GM10847 (cell line): Measurements from ENCODE around the gene BMAL2.

Experiments used
- POLR2A ChIP-seq: IDR thresholded peaks from 2 replicates; pipeline ENCODE4 v1.6.1; 2011; ENCODE audit not compliant: insufficient read length; ENCODE audit errors: extremely low read depth

The BMAL2 gene

DNA sequence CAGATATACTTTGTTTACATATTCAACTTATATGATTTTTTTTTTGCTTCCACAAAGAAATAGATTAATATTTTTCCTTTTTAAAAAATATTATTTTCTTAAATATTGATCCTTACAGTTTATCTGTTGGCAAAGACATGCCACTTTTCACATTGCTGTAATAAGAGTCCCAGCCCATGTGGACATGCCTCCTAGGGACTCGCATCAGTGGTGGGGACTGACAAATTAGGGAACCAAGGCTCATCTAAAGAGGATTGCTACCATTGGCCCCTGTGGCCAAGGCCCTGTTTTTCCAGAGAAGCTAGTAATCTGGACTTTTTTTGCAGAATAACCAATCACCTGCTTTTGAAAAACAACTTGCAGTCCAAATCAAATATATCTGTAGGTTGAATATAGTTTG, 27.8 kb upstream of the BMAL2 start:
- TF ChIP-seq POLR2A, result no peak

DNA sequence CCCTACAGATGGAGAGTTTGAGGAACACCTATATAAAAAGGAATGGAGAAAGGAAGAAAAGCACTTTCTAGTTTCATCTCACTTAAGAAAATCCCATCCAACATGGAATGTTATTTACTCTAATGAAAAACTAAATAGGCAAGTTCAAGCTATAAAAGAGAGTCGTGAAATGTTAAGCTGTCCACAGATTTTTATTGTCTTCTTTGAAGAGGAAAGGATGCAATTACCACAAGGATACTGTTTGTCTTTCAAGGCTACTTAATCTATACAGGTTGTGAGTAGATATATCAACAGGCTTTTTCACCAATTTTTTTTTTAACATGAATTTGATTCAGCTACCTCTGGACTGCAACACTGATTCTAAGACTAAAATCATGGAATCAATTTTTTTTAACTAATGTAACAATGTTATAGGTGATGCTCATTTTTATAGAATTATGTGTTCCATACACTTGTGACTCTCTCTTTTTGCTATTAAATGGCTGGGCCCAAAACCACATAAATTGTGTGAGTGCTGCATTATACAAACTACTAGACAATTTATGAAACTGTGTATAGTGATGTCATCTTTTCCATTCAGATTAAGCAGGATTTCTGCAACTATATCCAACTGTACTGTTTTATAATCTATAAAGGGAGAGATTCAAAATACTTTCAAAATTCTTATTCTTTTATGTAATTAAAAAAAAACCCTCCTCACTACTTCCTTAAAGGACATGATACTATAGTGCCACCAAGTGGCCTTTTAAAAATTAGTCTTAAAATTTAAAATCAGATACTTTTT, 26.8 kb upstream of the BMAL2 start:
- no peak for TF ChIP-seq POLR2A

DNA sequence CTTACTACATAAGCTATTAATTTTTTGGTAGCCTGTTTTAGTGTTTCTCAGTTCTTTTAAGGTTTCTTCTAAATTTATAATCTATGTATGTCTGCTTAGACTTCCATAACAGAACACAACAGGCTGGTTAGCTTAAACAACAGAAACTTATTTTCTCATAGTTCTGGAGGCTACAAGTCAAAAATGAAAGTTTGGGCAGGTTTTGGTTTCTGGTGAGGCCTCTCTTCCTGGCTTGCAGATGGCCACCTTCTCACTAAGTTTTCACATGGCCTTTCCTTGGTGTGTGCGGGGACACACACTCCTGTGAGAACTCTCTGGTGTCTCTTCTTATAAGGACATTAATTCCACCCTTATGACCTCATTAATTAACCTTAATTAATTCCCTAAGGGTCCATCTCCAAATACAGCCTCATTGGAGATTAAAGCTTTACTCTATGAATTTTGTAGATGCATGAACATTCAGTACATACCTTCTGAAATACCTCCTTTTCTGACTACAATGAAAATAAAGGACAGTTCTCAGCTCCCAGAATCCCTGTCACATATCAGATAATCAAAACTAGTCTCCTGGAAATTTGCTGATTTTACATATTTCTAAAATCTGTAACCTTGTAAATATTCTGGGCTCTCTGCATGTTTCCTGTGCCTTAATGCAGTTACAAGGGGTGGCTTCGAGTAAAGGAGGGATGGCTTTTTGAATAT, 23.2 kb upstream of the BMAL2 start:
- no peak for TF ChIP-seq POLR2A

DNA sequence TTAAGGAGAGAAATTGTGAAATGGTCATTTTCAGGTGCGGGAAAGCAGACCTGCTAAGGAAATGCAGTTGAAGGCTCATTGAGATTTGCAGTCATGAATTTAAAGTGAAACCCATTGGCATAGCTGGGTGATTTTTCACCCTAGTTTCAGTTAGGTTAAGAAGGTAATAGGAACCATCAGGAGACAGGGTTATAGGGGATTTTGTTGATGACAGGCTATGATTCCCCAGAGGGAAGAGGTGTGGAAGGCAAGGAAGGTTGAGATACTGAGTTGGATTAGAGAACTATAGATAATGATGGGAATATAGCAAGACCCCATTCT, 22.7 kb upstream of the BMAL2 start:
- TF ChIP-seq POLR2A, result no peak

DNA sequence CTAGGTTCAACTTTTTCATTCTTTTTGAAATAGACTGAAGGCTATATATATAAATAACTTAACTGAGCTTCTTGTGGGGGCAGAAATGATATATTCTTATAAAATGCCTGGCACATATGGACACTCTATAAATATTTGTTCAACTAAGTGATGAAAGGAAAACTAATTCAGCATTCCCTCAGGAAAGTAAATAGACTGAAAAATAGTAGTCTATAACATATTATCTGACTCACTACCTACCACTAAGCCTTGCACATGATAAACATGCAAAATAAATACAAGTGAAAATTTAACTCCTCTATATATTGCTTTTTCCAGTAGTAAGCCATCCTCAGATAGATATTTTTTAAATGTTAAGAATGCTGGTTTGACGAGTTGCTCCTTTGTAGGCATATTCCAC, 15.7 kb upstream of the BMAL2 start:
- no peak for TF ChIP-seq POLR2A

DNA sequence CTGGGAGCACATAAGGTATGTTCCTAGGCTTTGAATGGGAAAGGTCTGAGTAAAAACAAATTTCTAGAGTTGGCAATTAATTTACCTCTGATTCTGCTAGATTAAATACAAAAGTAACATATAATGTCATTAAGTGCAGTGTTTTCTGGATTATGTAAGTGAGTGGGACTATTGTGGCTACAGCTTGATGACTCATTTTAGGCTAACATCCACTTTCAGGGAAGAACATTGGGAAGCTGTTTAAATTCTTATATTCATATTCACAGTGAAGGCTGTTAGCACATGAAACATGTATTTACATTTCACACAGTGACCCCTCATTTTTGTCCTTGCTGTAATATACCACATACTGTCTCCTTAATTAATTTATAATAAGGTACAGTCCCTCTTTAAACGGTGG, 13.2 kb upstream of the BMAL2 start:
- TF ChIP-seq POLR2A, result no peak

DNA sequence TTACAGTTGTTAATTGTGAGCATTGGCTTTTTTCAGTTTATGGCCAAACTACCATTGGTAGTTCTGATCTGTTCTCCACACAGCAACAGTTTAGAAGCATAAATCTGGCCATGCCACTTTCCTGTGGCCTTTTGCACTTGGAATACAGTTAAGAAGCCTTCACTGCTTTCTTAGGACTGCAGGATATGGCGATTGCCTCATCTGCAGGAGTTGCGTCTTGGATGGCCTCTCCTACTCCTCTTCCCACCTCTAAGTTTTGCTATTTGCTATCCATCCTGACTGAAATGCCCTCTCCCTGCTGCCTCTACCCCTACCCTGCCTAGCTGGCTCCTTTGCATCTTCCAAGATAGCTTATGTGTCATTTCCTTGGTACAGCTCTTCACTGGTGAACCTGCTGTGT, 12.8 kb upstream of the BMAL2 start:
- TF ChIP-seq POLR2A, result no peak

DNA sequence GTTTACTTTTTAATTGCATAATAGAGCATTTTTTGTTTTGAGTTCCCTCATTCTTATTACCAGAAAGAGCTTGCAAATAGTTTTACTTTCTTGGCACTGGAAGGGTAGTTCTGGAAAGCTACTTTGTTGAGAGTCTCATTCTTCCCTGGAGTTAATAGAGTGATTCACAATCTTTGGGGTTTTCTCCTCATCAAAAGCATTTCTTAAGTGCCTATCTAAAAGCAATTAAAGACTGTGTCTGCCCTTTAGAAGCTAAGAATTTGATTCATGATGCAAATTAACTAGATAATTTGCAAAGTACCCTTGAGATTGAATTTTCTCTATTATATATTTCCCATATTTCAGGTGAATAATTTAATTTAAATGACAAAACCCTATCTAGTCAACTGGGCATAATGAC, 8.1 kb upstream of the BMAL2 start:
- TF ChIP-seq POLR2A, result no peak

DNA sequence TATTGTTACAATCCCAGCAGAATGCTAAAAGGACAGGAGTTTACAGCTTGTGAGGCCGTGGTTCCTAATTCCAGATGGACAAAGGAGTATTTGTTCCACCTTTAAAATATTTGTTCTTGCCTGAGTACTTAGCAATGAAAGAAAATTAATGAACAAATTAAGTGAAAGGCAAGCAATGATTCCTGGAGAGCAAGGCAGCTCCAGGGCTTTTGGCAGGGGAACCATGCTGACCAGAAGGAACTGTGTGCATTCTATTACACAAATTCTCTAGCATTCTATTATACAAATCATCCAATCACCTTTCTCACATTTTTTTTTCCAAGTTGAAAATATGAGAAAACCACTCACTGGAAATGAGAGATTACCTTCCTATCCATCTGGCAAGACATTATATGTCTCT, 1.8 kb upstream of the BMAL2 start:
- TF ChIP-seq POLR2A, result no peak

DNA sequence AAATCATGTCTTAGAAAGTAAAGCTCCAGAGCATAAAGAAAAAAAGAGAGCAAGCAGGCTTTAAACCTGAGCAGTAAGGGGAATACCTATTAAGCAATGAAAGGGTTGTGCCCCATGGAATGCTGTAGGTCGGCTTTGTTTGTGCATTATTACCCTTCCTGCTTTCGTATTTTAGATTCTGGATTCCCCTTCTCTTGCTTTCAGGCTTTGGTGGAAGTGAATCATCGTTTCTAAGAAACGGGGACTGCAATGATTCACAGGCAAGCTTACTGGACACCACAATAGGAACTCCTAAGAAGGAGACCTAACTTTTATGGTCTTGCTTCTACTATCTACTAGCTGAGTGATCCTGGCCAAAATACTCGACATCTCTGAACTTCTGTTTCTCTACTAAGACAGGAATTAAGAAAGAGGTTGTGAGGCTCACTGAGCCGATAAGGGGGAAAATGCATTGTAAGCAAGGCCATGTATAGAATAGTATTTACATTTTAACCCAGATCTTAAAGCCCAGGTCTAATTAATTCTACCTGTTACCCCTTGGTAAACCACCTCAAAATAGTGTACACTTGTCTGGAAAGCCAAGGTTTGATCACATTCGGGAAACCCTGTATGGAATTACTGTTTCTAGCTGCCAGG, 1.2 kb upstream of the BMAL2 start:
- no peak for TF ChIP-seq POLR2A

DNA sequence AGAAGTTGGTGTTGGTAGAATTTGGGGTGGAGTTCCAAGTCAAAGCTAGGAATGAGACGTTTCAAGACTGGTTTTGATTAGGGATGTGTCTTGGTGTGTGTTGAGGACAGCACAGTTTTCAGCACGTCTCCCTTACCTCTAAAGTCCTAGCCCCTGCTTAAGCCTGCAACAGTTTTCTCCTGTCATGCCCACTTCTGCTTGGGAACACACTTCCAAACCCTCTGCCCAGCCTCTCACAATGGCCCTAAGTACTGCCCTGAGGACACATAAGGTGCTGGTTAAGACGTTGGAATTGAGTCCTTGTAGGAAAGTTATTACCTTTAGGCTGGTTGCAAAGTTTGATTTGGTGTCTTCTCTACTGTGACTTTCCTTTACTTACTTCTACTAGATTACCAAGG, 710 bp upstream of the BMAL2 start:
- TF ChIP-seq POLR2A, result no peak

DNA sequence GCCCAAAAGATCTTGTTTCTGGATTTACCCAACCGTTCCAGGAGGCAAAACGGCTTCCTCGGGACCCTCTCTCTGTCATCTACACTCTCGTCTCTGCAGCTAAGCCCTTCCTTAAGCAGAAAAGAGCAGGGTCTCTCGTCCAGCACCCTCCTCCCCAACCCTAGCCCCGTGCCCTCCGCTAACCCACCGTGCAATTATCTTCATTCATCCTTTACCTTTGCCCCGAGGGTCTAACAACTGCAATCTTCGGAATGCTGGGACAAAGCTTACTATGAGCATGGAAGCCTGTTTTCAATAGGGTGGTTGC, 276 bp upstream of the BMAL2 start:
- no peak for TF ChIP-seq POLR2A

DNA sequence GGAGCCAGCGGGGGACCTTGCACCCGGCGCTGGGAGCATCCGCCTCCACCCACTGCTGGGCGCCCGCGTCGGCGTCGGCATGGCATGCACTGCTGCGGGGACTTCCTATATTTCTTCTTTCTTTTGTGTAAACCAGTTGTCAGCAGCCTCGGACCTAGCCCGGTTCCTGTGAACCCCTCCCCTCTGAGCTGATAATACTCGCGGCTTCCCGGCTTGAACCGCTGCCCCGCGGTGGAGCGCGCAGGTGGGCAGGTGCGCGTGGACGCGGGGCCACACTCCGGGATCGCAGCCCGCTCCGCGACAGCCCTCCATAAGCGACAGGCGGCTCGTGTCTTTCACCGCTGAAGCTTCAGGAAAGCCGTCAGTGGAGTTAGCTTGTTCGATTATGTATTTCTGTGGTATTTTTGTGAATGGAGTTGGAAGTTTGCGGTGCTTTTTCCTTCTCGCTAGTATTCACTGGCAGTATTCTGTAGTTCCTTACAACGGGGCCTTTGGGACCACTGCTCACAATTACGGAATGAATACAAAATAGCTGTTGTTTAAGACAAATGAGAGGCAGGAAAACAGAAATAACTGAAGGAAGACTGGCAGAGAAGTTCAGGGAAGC, 870 bp downstream of the BMAL2 start:
- TF ChIP-seq POLR2A, result no peak

DNA sequence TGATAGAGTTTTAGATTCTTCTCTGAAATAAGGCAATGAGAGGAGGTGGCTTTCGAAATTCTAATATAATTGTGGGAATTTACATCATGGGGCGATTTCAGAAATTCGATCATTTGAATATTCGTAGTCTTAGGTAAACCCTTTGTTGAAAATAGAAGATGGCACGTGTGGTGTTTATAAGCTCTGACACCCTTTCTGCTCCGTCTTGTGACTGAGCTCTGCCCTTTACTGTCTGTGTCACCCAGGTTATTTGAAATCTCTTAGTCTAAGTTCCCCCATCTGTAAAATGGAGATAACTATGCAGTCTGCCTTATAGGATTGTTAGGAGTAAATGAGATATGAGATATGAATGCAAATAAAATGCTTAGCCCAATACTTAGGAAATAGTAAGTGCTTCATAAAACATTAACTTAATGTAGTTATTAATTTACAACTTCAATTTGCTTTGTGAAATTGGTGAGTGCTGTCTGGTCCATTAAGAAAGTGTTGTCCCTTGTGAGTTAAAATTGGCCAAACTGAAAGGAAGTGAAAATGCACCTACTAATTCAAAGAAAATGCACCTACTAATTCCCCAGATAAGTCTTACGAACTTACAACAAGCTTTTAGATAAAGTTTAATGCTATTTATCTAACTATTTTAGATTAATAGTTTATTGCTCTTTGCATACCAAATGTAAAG, 1.5 kb downstream of the BMAL2 start:
- TF ChIP-seq POLR2A, result no peak

DNA sequence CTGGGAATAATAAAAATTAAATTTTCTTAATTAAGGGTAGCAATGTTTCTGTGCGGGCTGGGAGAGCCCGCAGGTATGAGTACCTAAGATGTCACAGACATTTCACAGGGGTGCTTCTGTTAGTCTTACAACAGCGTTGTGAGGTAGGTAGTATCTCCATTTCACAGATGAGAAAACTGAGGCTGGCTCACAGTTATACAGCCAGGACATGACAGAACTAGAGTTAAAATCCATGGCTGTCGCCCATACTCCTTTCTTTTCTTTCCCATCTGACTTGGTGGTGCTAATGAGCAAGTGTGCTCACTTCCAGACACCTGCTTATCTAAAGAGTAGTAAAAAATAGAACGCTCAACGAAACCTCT, 2.1 kb downstream of the BMAL2 start:
- no peak for TF ChIP-seq POLR2A

DNA sequence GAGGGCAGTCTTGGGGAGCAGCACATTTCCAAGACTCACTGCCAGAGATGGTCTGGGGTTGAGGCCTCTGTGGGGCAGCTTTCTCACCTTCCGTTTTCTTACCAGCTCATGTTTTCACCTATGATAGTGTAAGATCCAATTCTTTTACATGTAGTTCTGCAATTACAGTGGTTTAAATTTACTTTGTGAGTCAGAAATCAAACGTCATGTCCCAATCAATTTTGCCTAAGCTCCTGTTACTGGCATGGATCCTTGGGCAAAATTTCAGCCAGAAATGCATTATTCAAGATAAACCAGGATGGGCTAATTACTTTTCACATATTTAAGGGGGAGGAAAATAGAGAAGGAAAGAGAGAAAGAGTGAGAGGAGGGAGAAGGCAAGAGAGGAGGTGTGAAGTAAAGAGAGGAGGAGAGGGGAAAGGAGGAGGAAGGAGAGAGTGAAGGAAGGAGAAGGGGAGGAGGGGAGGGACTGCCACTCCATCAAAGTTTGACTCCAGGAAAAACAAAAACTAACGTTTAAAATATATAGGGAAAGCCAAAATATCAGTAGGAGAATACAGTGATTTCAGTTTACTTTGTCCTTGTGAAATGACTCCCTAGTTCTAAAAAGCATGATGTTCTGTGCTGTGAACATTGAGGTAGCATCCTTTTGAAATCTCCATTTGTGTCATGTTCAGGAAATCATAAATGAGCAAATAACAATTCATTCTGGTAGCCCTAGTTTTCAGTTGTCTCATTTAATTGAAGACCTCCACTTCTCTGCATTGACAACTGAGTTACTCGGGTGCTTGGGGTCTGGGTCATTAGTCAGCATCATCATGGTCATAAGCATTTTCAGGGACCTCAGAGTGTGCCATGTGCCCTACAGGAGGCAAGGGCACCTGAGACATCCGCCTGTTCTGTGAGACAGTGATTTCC, 3.0 kb downstream of the BMAL2 start:
- TF ChIP-seq POLR2A, result no peak
